Caki2 (cell line): ENCODE measurements around the gene FBXO31. TPM values are rescaled to one million over a fixed set of nuclear protein-coding genes. Genes with fewer than 3 reads are reported as not detected.
"Not testable (repeated sequence)": the region's sequence is repeated elsewhere in the genome, so short reads cannot be mapped to it uniquely, and the experiment has no call there.

ENCODE experiments used
- DNase-seq: peaks from one replicate; pipeline ENCODE4 v3.0.0-alpha.2; 2015; ENCODE audit warnings: low read depth
- in situ Hi-C: cut with HindIII; loops from 2 replicates; pipeline ENCODE4 v1.10.0; 2016; ENCODE audit warnings: low sequenced_read_pairs, low pct_unique_long_range_greater_than_20kb, mixed read lengths
- total RNA-seq: library from RNA; depleted of rRNA; stranded (reverse); fragments of >200 nt; shearing (Covaris generic); gene quantifications from 2 replicates; pipeline ENCODE4 v1.2.3, GENCODE V29; 2014; ENCODE audit warnings: low replicate concordance

The FBXO31 gene
- total RNA-seq, 1 experiment from 2014 or later = 8.5 TPM

DNA sequence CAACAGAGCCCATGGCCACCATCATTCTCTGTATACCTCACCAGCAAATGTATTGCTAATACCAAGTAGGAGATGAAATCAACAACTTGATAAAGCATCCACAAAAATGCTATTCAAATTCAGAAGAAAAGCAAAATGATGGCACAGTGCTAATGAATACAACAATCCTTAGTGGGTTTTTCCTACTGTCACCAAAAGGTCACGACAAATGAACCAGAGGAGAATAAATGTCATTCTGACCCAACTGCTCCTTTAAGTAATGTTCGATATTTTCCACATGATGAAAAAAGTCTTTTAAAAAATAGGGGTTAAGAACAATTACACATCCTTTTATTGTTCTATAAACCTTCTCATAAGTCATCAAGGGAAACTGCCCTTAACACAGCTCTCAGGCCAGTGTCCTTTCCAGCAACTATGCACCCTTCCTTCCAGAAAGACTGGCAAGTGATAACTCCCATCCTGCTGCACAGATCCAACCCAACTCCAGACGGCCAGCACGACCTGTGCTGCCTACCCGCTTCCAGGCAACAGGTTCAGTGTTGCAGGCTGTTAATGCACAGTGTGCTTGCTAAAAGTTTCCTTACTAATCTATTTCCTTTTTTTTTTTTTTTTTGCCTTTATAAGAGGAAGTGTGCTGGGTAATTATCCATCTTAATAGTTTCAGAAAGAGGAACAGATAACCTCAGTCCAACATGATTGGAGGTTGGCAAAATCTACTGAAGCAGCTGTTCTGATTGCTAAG is 15.4 kb downstream of the FBXO31 start:
- in situ Hi-C loops = no loop called here
- DNase-seq = no peak

DNA sequence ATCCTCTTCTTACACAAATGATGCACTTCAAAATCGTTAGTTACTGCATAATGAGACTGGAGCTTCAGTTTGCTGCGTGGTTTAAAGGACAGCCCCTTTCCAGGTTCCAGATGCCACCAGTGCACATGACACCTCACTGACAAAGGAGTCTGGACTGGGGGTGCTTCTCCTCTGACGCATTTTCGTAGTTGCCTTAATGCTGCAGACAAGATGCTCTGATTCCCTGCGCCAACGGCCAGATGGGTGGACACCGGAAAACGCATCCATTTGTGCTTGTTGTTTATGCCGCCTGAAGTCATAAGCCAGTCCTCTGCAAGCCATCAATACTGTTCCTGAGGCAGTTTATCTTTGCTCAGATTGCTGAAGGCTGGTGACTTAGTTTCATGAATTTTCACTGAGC is 16.0 kb downstream of the FBXO31 start:
- no peak for DNase-seq
- in situ Hi-C loops = no loop called here

- DNase-seq = no peak
- in situ Hi-C loops = no loop called here
These were observed 16.6 kb downstream of the FBXO31 start for GRCh38 chr16:87366930-87367329.

- DNase-seq = no peak
- in situ Hi-C loops = no loop called here
These were observed 17.3 kb downstream of the FBXO31 start for GRCh38 chr16:87366288-87366687.

DNA sequence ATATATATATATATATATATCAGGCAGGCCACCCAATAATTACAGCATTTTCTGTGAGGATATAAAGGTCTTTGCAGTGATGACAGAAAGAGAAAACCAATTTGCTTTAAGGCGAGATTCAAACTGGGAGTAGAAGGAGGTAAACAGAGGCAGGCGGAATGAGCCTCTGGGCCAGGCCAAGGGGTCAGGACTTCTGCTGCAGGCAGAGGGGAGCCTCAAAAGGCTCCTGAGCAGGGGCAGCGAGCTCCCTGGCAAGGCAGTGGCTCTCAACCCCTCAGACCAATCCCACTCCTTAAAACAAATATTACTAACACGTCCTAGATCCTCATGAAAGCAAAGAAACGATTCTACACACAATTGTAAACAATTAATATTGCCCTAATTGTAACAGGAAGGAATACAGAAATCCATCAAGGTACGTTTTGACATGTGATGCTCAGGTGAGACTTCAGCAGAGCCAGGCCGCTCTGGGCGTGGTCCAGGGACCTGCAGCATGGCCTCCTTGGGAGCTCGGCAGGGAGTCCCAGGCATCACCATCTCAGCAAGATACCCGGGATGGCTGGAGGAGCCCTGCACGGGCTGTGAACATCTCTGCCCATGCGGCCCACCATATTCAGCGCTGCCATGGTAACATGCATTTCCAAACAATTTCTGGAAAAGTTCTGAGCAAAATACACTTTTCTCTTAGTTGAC is 18.4 kb downstream of the FBXO31 start:
- no peak for DNase-seq
- in situ Hi-C loops = no loop called here

GRCh38 chr16:87363771-87364455 is 19.7 kb downstream of the FBXO31 start:
- no peak for DNase-seq
- in situ Hi-C loops = no loop called here

- in situ Hi-C loops, DNase-seq: not testable (repeated sequence)
These were observed 20.6 kb downstream of the FBXO31 start for GRCh38 chr16:87362828-87363559.

DNA sequence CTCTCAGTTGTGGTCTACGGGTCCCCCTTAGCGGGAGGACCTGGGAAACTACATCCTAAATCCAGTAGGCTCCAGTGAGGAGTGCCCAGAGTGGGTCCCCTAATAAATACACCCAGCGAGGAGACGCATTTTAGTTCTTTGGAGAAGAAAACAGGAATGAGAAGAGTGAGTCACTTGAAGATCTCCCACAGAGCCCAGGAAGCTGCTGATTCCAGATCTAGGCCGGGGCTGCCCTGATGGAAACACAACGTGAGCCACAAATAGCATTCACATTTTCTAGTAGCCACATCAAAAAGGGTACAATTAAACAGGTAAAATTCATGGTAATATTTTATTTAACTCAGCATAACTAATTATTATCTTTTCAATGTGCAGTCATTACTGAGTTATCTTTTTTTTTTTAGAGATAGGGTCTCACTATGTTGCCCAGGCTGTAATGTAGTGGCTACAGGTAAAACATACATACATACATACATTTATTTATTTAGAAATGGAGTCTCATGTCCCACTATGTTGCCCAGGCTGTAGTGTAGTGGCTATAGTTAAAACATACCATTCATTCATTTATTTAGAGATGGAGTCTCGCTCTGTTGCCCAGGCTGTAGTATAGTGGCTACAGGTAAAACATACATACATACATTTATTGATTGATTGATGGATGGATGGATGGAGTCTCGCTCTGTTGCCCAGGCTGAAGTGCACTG is 21.5 kb downstream of the FBXO31 start:
- in situ Hi-C loops = no loop called here
- no peak for DNase-seq

GRCh38 chr16:87360862-87361610 is 22.5 kb downstream of the FBXO31 start:
- in situ Hi-C loops = no loop called here
- DNase-seq = no peak

- DNase-seq = no peak
- in situ Hi-C loops = no loop called here
These were observed 24.5 kb downstream of the FBXO31 start for GRCh38 chr16:87359121-87359520.

GRCh38 chr16:87358696-87359095 is 24.9 kb downstream of the FBXO31 start:
- in situ Hi-C loops = no loop called here
- no peak for DNase-seq

DNA sequence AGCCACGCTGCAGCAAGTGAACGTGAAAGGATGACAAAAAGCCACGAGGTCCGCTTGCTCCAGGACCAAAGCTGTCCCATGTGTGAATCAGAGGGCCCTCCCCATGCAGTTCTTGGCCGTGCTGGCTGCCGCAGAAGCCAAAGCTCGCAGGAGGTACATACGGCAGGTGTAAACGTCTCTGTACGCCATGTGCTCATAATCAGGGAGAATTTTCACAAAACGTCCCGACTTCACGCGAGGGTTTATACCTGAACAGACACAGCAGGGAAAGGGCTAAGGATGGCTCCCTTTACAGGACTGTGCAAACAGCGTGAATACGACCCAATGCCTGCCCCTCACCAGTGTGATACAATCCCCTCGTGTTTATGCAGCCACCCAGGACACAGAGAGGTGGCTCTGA is 25.3 kb downstream of the FBXO31 start:
- in situ Hi-C loops = no loop called here
- DNase-seq = no peak

GRCh38 chr16:87356491-87356853 is 27.1 kb downstream of the FBXO31 start:
- in situ Hi-C loops = no loop called here
- DNase-seq = no peak

DNA sequence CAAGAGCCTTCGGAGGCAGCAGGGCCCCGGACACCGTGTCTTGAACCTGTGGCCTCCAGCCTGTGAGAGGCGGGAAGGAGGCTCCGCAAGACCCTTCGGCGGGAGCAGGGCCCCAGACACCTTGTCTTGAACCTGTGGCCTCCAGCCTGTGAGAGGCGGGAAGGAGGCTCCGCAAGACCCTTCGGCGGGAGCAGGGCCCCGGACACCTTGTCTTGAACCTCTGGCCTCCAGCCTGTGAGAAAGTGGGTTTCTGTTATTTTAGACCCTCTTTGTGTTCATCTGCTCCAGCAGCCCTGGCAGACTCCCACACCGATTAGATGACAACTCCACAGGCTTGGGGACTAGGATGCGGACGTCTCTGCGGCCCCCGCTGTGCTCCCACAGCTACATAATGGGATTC is 30.0 kb downstream of the FBXO31 start:
- no peak for DNase-seq
- in situ Hi-C loops = no loop called here

- DNase-seq = no peak
- in situ Hi-C loops = no loop called here
These were observed 30.8 kb downstream of the FBXO31 start for GRCh38 chr16:87352818-87353217.

GRCh38 chr16:87351320-87351698 is 32.3 kb downstream of the FBXO31 start:
- in situ Hi-C loops = no loop called here
- DNase-seq = no peak

GRCh38 chr16:87350681-87351319 is 32.8 kb downstream of the FBXO31 start:
- no peak for DNase-seq
- in situ Hi-C loops = no loop called here
